Progenitor cell of endocrine pancreas (in vitro differentiated cells): ENCODE data around the gene ALDH1A3. TPM values are rescaled to one million over a fixed set of nuclear protein-coding genes. Genes with fewer than 3 reads are reported as not detected.

Experiments used
- DNase-seq: peaks from one replicate; pipeline ENCODE4 v3.0.0; 2021; ENCODE audit warnings: low spot score; ENCODE audit not compliant: unreplicated experiment
- H3K27ac Mint-ChIP-seq: 2 replicates; pipeline ENCODE4 v1.8.0; 2021; ENCODE audit warnings: mild to moderate bottlenecking, moderate library complexity, mixed read lengths
- H3K27me3 Mint-ChIP-seq: 2 replicates; pipeline ENCODE4 v1.8.0; 2021; ENCODE audit warnings: mixed read lengths
- H3K36me3 Mint-ChIP-seq: 2 replicates; pipeline ENCODE4 v1.8.0; 2022; ENCODE audit warnings: mixed read lengths; ENCODE audit not compliant: insufficient read depth
- H3K4me1 Mint-ChIP-seq: 2 replicates; pipeline ENCODE4 v1.8.0; 2021; ENCODE audit warnings: low read depth, mixed read lengths
- H3K4me3 Mint-ChIP-seq: 2 replicates; pipeline ENCODE4 v1.8.0; 2021; ENCODE audit warnings: low read depth, mild to moderate bottlenecking, moderate library complexity, mixed read lengths
- H3K9me3 Mint-ChIP-seq: 2 replicates; pipeline ENCODE4 v1.8.0; 2021; ENCODE audit warnings: low read depth, mixed read lengths
- CTCF ChIP-seq: fragments of 200-600 bp; sonication (generic); IDR thresholded peaks from one replicate; pipeline ENCODE4 v1.5.0; 2021; ENCODE audit warnings: antibody characterized with exemption, mild to moderate bottlenecking; ENCODE audit not compliant: unreplicated experiment
- total RNA-seq: library from RNA; stranded (reverse); gene quantifications from 2 replicates; pipeline ENCODE4 v1.2.1, GENCODE V29; 2021

ALDH1A3 gene
- total RNA-seq, 1 donor from 2014 or later, result 0.41 TPM

DNA sequence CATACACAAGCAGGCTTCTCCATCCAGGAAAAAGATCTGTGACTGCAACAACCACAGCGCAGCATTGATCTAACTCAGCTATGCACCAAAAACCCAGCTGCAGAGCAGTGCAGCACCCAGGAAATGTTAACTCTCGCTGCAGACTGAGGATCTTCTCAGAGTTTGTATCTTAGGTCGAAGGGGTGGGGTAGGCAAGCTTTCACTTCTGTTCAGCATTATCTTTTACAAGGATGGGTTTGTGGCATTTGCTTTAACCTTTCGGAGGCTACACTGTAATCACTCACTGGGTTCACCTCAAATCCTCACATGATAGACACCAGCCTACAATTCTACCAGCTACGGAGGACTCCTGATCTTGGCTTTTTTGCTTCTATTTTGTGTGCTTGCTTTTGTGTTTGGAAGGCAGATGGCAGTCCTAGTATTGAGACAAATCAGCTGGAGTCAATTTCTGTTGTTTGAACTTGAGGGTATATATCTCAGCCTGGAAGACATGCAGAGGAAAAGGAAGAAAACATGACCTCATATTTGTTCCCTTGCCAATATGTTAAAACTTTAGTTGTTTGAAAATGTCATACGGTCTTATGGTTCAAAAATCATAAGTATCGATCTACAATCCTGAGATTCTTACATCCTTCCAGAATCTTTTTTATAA, 64.7 kb downstream of the ALDH1A3 start:
- TF ChIP-seq CTCF, result no peak
- H3K9me3 Mint-ChIP-seq, result peaks cover 5% of the 10 kb centered on the region
- no peak overlapping the region for H3K27ac Mint-ChIP-seq

DNA sequence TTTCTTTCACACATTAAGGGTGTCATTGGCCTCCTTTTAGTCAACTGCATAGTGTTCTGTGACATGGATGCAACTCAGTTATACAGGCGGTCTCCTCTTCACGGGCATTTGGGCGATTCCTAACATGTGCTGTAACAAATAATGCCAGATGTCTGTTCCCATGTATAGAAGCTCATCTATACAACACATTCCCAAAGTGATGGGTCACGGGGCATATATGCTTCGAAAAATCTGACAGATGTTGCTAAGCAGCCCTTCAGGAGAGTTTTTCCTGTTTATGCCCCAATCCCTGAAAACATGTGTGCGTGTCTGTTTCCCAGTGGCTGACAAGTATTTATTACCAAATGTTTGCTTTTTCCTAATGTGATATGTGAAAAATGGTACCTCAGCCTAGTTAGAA, 65.4 kb downstream of the ALDH1A3 start:
- H3K27ac Mint-ChIP-seq, result no peak overlapping the region
- H3K27me3 Mint-ChIP-seq, result no peaks in the 10 kb centered on the region
- H3K4me3 Mint-ChIP-seq, result no peak overlapping the region
- H3K36me3 Mint-ChIP-seq, result no peaks in the 10 kb centered on the region
- peaks cover 5% of the 10 kb centered on the region for H3K9me3 Mint-ChIP-seq
- no peak for DNase-seq
- no peaks in the 10 kb centered on the region for H3K4me1 Mint-ChIP-seq
- no peak for TF ChIP-seq CTCF

More for the DNA sequence above, 64.7 kb downstream of the ALDH1A3 start:
- H3K36me3 Mint-ChIP-seq, result no peaks in the 10 kb centered on the region
- no peak overlapping the region for H3K4me3 Mint-ChIP-seq
- no peak for DNase-seq
- no peaks in the 10 kb centered on the region for H3K27me3 Mint-ChIP-seq
- H3K4me1 Mint-ChIP-seq, result no peaks in the 10 kb centered on the region

DNA sequence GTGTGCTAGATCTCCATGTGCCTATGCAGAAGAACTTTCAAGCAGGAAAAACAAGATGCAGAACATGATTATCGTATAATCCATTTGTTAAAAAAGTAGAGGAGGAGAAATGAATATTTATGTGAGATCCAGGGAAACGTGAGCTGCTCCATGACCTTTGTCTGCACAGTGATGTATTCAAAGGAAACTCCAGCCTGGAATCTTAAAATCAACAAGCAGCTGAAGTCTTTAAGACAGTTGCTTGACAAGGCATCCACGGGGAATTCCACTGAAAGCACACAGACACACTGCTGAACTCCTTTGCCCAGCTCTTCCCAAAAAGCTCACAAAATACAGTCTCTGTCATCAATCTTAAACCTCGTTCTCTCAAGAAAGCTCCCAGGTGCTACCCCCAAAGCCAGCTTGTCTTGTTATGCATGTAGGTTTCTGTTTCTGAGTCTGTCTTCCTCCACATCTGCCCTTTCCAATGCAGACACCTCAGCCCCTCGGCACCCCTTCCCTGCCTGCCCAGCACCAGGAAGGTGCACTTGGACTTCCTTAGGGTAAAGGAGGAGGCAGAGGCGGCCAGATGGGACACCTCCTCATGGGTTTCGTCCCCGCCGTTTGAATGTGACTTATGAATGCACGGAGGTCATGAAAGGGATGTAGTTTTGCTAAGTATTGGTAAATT, 68.3 kb downstream of the ALDH1A3 start:
- TF ChIP-seq CTCF, result no peak
- Mint-ChIP-seq H3K4me1 (no peaks in the 10 kb centered on the region), H3K27ac (no peak overlapping the region), H3K9me3 (peaks cover 8% of the 10 kb centered on the region), H3K27me3 (no peaks in the 10 kb centered on the region), H3K4me3 (no peak overlapping the region), H3K36me3 (no peaks in the 10 kb centered on the region)
- no peak for DNase-seq

- H3K4me1 Mint-ChIP-seq, result no peaks in the 10 kb centered on the region
- peaks cover 8% of the 10 kb centered on the region for H3K9me3 Mint-ChIP-seq
- no peak for DNase-seq
- TF ChIP-seq CTCF, result no peak
- H3K36me3 Mint-ChIP-seq, result no peaks in the 10 kb centered on the region
- no peaks in the 10 kb centered on the region for H3K27me3 Mint-ChIP-seq
- H3K27ac Mint-ChIP-seq, result no peak overlapping the region
- no peak overlapping the region for H3K4me3 Mint-ChIP-seq
Measured at GRCh38 chr15:100948430-100948762, 68.8 kb downstream of the ALDH1A3 start.

- H3K27me3 Mint-ChIP-seq, result no peaks in the 10 kb centered on the region
- DNase-seq, result no peak
- peaks cover 10% of the 10 kb centered on the region for H3K9me3 Mint-ChIP-seq
- H3K36me3 Mint-ChIP-seq, result no peaks in the 10 kb centered on the region
- no peak overlapping the region for H3K4me3 Mint-ChIP-seq
- H3K4me1 Mint-ChIP-seq, result no peaks in the 10 kb centered on the region
- TF ChIP-seq CTCF, result no peak
- H3K27ac Mint-ChIP-seq, result no peak overlapping the region
Measured at GRCh38 chr15:100949691-100950090, 70.1 kb downstream of the ALDH1A3 start.
